ENCODE measurements around the gene SEC14L2.

GRCh38 chr22:30425616-30426387 is 29.0 kb downstream of the SEC14L2 start, which contains the start of gene MTFP1:
- no peak for TF ChIP-seq EZH2 (IDR thresholded peaks at IDR 0.05)
- TF ChIP-seq POLR2AphosphoS5 (IDR thresholded peaks at IDR 0.05; ENCODE audit: borderline replicate concordance, low read depth, low read length), result peak; percentile 67

Data from SK-N-MC (cell line).